ENCODE results near the gene MAML3.

MAML3 gene

GRCh38 chr4:139854668-139855403, 299.1 kb downstream of the MAML3 start:
- DNase-seq: no peak

- peak; percentile 21 for DNase-seq
Measured at GRCh38 chr4:139853309-139853708, 300.7 kb downstream of the MAML3 start.

GRCh38 chr4:139852612-139853269, 301.2 kb downstream of the MAML3 start:
- DNase-seq: no peak

GRCh38 chr4:139851639-139852038, 302.3 kb downstream of the MAML3 start:
- no peak for DNase-seq

GRCh38 chr4:139851133-139851532, 302.9 kb downstream of the MAML3 start:
- DNase-seq: peak; percentile 32

- peak; percentile 77 for DNase-seq
Measured at GRCh38 chr4:139849219-139849618, 304.8 kb downstream of the MAML3 start.

GRCh38 chr4:139848028-139848427, 306.0 kb downstream of the MAML3 start:
- no peak for DNase-seq

- no peak for DNase-seq
Measured at GRCh38 chr4:139847602-139848001, 306.4 kb downstream of the MAML3 start.

- DNase-seq: no peak
Measured at GRCh38 chr4:139846766-139847165, 307.2 kb downstream of the MAML3 start.

GRCh38 chr4:139845453-139846093, 308.4 kb downstream of the MAML3 start:
- no peak for DNase-seq

- DNase-seq: no peak
Measured at GRCh38 chr4:139844459-139845036, 309.4 kb downstream of the MAML3 start.

GRCh38 chr4:139844057-139844456, 309.9 kb downstream of the MAML3 start:
- DNase-seq: no peak

GRCh38 chr4:139843641-139844040, 310.3 kb downstream of the MAML3 start:
- DNase-seq: no peak

GRCh38 chr4:139841464-139842195, 312.4 kb downstream of the MAML3 start:
- peak; percentile 42 for DNase-seq

GRCh38 chr4:139840773-139841172, 313.2 kb downstream of the MAML3 start:
- DNase-seq: no peak

GRCh38 chr4:139839403-139840031, 314.5 kb downstream of the MAML3 start:
- no peak for DNase-seq

- DNase-seq: peak; percentile 35
Measured at GRCh38 chr4:139838811-139839210, 315.2 kb downstream of the MAML3 start.

- no peak for DNase-seq
Measured at GRCh38 chr4:139834981-139835391, 319.0 kb downstream of the MAML3 start.

GRCh38 chr4:139834226-139834662, 319.7 kb downstream of the MAML3 start:
- no peak for DNase-seq

- peak; percentile 66 for DNase-seq
Measured at GRCh38 chr4:139833151-139833910, 320.7 kb downstream of the MAML3 start.

- DNase-seq: no peak
Measured at GRCh38 chr4:139828966-139829664, 324.9 kb downstream of the MAML3 start.
